Stimulated activated CD4-positive, alpha-beta T cell treated with anti-CD3 and anti-CD28 coated beads, Interleukin-1b, Interleukin-23, amount 100 ng/mL, for 4 hours (primary cell): ENCODE results near the gene DOK6.

ENCODE experiments used
- DNase-seq, 2 donors: peaks; one replicate each; pipeline ENCODE4 v3.0.0-alpha.2; 2020; ENCODE audit warnings: low read depth in 2 of 2

DOK6 gene

GRCh38 chr18:69539404-69539803 is 138.7 kb downstream of the DOK6 start:
- DNase-seq: no peak

- DNase-seq: no peak
Observed at GRCh38 chr18:69556228-69556627, 155.5 kb downstream of the DOK6 start.

GRCh38 chr18:69557282-69557681 is 156.6 kb downstream of the DOK6 start:
- DNase-seq: no peak

GRCh38 chr18:69558052-69558451 is 157.4 kb downstream of the DOK6 start:
- no peak for DNase-seq

GRCh38 chr18:69559604-69560003 is 158.9 kb downstream of the DOK6 start:
- DNase-seq: no peak

- DNase-seq: no peak
Observed at GRCh38 chr18:69564602-69565001, 163.9 kb downstream of the DOK6 start.

GRCh38 chr18:69567813-69568488 is 167.3 kb downstream of the DOK6 start:
- DNase-seq: no peak

GRCh38 chr18:69569133-69569532 is 168.4 kb downstream of the DOK6 start:
- no peak for DNase-seq

GRCh38 chr18:69574401-69574800 is 173.7 kb downstream of the DOK6 start:
- DNase-seq: no peak

GRCh38 chr18:69580107-69580506 is 179.4 kb downstream of the DOK6 start:
- no peak for DNase-seq

- no peak for DNase-seq
Observed at GRCh38 chr18:69584429-69584828, 183.7 kb downstream of the DOK6 start.

GRCh38 chr18:69585696-69586095 is 185.0 kb downstream of the DOK6 start:
- DNase-seq: no peak

GRCh38 chr18:69586537-69586936 is 185.8 kb downstream of the DOK6 start:
- DNase-seq: no peak

- no peak for DNase-seq
Observed at GRCh38 chr18:69588301-69588700, 187.6 kb downstream of the DOK6 start.

- no peak for DNase-seq
Observed at GRCh38 chr18:69590150-69590549, 189.5 kb downstream of the DOK6 start.

GRCh38 chr18:69596345-69596744 is 195.7 kb downstream of the DOK6 start:
- no peak for DNase-seq

- no peak for DNase-seq
Observed at GRCh38 chr18:69597561-69597960, 196.9 kb downstream of the DOK6 start.

GRCh38 chr18:69599377-69599776 is 198.7 kb downstream of the DOK6 start:
- no peak for DNase-seq

- no peak for DNase-seq
Observed at GRCh38 chr18:69612242-69612641, 211.6 kb downstream of the DOK6 start.

GRCh38 chr18:69616114-69616513 is 215.4 kb downstream of the DOK6 start:
- no peak for DNase-seq

GRCh38 chr18:69617408-69617807 is 216.7 kb downstream of the DOK6 start:
- no peak for DNase-seq

- no peak for DNase-seq
Observed at GRCh38 chr18:69617888-69618287, 217.2 kb downstream of the DOK6 start.

GRCh38 chr18:69622184-69622583 is 221.5 kb downstream of the DOK6 start:
- no peak for DNase-seq

- no peak for DNase-seq
Observed at GRCh38 chr18:69622961-69623360, 222.3 kb downstream of the DOK6 start.
